Measurements from ENCODE around the gene AXL. TPM values are rescaled to one million over a fixed set of nuclear protein-coding genes. Genes with fewer than 3 reads are reported as not detected.
A peak's percentile ranks its signal among the peaks of the same experiment; 100 is the strongest.

AXL gene
- total and polyA plus RNA-seq, 9 of the 15 experiments (the other 6 are each of a cell fraction or from before 2014, with no cell fraction given) = 0.80 to 6.6 (median 1.6) TPM

DNA sequence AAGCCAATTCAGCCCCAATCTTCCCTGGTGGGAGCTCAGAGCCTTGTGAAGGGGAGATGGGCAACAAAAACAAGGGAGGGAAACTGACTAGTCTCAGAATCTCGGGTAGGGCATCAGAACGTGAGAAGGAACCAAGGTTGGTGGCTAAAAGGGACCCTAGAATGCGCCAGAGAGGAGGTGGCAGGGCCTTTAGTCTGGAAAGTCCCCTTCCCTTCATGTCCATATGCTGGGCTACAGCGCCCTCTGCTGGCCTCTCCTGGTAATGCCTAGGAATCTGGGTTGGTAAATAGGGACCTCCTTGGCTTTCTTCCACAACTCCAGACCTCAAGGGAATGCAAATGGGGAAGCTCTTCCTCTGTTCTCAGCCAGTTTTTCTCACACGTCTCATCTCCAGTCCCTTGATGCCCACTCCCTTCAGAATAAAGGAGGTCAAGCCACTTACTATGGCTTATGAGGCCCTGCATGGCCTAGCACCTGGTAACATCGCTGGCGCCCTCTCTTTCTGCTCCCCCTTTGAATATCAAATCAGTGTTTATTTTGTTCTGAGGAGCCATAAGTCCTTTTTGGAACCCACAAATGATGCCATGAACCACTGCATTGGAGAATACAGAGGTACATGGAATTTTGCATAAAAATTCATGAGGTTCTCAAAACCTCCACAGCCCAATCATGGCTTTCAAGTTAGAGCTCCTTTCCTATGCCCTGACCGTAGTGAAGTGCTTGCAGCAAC is 89.6 kb downstream of the AXL start (continued):
- TF ChIP-seq, protein P1, sequence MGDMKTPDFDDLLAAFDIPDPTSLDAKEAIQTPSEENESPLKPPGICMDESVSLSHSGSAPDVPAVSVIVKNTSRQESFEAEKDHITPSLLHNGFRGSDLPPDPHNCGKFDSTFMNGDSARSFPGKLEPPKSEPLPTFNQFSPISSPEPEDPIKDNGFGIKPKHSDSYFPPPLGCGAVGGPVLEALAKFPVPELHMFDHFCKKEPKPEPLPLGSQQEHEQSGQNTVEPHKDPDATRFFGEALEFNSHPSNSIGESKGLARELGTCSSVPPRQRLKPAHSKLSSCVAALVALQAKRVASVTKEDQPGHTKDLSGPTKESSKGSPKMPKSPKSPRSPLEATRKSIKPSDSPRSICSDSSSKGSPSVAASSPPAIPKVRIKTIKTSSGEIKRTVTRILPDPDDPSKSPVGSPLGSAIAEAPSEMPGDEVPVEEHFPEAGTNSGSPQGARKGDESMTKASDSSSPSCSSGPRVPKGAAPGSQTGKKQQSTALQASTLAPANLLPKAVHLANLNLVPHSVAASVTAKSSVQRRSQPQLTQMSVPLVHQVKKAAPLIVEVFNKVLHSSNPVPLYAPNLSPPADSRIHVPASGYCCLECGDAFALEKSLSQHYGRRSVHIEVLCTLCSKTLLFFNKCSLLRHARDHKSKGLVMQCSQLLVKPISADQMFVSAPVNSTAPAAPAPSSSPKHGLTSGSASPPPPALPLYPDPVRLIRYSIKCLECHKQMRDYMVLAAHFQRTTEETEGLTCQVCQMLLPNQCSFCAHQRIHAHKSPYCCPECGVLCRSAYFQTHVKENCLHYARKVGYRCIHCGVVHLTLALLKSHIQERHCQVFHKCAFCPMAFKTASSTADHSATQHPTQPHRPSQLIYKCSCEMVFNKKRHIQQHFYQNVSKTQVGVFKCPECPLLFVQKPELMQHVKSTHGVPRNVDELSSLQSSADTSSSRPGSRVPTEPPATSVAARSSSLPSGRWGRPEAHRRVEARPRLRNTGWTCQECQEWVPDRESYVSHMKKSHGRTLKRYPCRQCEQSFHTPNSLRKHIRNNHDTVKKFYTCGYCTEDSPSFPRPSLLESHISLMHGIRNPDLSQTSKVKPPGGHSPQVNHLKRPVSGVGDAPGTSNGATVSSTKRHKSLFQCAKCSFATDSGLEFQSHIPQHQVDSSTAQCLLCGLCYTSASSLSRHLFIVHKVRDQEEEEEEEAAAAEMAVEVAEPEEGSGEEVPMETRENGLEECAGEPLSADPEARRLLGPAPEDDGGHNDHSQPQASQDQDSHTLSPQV (IDR thresholded peaks at IDR 0.05) = no peak
- TF ChIP-seq, protein P2, sequence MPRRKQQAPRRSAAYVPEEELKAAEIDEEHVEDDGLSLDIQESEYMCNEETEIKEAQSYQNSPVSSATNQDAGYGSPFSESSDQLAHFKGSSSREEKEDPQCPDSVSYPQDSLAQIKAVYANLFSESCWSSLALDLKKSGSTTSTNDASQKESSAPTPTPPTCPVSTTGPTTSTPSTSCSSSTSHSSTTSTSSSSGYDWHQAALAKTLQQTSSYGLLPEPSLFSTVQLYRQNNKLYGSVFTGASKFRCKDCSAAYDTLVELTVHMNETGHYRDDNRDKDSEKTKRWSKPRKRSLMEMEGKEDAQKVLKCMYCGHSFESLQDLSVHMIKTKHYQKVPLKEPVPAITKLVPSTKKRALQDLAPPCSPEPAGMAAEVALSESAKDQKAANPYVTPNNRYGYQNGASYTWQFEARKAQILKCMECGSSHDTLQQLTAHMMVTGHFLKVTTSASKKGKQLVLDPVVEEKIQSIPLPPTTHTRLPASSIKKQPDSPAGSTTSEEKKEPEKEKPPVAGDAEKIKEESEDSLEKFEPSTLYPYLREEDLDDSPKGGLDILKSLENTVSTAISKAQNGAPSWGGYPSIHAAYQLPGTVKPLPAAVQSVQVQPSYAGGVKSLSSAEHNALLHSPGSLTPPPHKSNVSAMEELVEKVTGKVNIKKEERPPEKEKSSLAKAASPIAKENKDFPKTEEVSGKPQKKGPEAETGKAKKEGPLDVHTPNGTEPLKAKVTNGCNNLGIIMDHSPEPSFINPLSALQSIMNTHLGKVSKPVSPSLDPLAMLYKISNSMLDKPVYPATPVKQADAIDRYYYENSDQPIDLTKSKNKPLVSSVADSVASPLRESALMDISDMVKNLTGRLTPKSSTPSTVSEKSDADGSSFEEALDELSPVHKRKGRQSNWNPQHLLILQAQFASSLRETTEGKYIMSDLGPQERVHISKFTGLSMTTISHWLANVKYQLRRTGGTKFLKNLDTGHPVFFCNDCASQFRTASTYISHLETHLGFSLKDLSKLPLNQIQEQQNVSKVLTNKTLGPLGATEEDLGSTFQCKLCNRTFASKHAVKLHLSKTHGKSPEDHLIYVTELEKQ (CRISPR knock-in tag; IDR thresholded peaks at IDR 0.05) = no peak
- TF ChIP-seq, protein P3, sequence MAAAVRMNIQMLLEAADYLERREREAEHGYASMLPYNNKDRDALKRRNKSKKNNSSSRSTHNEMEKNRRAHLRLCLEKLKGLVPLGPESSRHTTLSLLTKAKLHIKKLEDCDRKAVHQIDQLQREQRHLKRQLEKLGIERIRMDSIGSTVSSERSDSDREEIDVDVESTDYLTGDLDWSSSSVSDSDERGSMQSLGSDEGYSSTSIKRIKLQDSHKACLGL (CRISPR knock-in tag; IDR thresholded peaks at IDR 0.05; ENCODE audit: borderline replicate concordance, poor library complexity, severe bottlenecking) = no peak
- TF ChIP-seq, protein P4, sequence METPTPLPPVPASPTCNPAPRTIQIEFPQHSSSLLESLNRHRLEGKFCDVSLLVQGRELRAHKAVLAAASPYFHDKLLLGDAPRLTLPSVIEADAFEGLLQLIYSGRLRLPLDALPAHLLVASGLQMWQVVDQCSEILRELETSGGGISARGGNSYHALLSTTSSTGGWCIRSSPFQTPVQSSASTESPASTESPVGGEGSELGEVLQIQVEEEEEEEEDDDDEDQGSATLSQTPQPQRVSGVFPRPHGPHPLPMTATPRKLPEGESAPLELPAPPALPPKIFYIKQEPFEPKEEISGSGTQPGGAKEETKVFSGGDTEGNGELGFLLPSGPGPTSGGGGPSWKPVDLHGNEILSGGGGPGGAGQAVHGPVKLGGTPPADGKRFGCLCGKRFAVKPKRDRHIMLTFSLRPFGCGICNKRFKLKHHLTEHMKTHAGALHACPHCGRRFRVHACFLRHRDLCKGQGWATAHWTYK (CRISPR knock-in tag; IDR thresholded peaks at IDR 0.05) = no peak
- TF ChIP-seq MEF2A (IDR thresholded peaks at IDR 0.05; ENCODE audit: control insufficient read depth, low read depth, low read length) (no peak), BACH1 (tag; IDR thresholded peaks at IDR 0.05) (0 out of 2 replicates have a peak, but pooled peaks have one; percentile 26), ATF1 (CRISPR knock-in tag; IDR thresholded peaks at IDR 0.05) (no peak), ATF1 (tag; IDR thresholded peaks at IDR 0.05) (no peak), HLTF (IDR thresholded peaks at IDR 0.05) (no peak), NFXL1 (CRISPR knock-in tag; IDR thresholded peaks at IDR 0.05) (no peak), NCOA2 (IDR thresholded peaks at IDR 0.05; ENCODE audit: partially characterized antibody in 2 of 2) (no peak), DPF2 (IDR thresholded peaks at IDR 0.05) (peak; percentile 20; the same call in 1 of the 2 replicates)
- TF ChIP-seq, protein P5, sequence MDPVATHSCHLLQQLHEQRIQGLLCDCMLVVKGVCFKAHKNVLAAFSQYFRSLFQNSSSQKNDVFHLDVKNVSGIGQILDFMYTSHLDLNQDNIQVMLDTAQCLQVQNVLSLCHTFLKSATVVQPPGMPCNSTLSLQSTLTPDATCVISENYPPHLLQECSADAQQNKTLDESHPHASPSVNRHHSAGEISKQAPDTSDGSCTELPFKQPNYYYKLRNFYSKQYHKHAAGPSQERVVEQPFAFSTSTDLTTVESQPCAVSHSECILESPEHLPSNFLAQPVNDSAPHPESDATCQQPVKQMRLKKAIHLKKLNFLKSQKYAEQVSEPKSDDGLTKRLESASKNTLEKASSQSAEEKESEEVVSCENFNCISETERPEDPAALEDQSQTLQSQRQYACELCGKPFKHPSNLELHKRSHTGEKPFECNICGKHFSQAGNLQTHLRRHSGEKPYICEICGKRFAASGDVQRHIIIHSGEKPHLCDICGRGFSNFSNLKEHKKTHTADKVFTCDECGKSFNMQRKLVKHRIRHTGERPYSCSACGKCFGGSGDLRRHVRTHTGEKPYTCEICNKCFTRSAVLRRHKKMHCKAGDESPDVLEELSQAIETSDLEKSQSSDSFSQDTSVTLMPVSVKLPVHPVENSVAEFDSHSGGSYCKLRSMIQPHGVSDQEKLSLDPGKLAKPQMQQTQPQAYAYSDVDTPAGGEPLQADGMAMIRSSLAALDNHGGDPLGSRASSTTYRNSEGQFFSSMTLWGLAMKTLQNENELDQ (CRISPR knock-in tag; IDR thresholded peaks at IDR 0.05; ENCODE audit: borderline replicate concordance) = no peak
